ENCODE data around the gene STK16. TPM values are rescaled to one million over a fixed set of nuclear protein-coding genes. Genes with fewer than 3 reads are reported as not detected.

STK16 gene
- total and polyA plus RNA-seq, 2 of the 13 experiments (the other 11 are each of a cell fraction or from before 2014, with no cell fraction given), result 28.0 to 50.9 TPM

- TF ChIP-seq, protein P1, sequence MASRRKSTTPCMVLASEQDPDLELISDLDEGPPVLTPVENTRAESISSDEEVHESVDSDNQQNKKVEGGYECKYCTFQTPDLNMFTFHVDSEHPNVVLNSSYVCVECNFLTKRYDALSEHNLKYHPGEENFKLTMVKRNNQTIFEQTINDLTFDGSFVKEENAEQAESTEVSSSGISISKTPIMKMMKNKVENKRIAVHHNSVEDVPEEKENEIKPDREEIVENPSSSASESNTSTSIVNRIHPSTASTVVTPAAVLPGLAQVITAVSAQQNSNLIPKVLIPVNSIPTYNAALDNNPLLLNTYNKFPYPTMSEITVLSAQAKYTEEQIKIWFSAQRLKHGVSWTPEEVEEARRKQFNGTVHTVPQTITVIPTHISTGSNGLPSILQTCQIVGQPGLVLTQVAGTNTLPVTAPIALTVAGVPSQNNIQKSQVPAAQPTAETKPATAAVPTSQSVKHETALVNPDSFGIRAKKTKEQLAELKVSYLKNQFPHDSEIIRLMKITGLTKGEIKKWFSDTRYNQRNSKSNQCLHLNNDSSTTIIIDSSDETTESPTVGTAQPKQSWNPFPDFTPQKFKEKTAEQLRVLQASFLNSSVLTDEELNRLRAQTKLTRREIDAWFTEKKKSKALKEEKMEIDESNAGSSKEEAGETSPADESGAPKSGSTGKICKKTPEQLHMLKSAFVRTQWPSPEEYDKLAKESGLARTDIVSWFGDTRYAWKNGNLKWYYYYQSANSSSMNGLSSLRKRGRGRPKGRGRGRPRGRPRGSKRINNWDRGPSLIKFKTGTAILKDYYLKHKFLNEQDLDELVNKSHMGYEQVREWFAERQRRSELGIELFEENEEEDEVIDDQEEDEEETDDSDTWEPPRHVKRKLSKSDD (CRISPR knock-in tag; IDR thresholded peaks at IDR 0.05; ENCODE audit: low read depth), result peak; percentile 91
- 0 out of 2 replicates have a peak, but pooled peaks have one; percentile 17 for TF ChIP-seq ZNF121 (CRISPR knock-in tag; IDR thresholded peaks at IDR 0.05)
- TF ChIP-seq, protein P2, sequence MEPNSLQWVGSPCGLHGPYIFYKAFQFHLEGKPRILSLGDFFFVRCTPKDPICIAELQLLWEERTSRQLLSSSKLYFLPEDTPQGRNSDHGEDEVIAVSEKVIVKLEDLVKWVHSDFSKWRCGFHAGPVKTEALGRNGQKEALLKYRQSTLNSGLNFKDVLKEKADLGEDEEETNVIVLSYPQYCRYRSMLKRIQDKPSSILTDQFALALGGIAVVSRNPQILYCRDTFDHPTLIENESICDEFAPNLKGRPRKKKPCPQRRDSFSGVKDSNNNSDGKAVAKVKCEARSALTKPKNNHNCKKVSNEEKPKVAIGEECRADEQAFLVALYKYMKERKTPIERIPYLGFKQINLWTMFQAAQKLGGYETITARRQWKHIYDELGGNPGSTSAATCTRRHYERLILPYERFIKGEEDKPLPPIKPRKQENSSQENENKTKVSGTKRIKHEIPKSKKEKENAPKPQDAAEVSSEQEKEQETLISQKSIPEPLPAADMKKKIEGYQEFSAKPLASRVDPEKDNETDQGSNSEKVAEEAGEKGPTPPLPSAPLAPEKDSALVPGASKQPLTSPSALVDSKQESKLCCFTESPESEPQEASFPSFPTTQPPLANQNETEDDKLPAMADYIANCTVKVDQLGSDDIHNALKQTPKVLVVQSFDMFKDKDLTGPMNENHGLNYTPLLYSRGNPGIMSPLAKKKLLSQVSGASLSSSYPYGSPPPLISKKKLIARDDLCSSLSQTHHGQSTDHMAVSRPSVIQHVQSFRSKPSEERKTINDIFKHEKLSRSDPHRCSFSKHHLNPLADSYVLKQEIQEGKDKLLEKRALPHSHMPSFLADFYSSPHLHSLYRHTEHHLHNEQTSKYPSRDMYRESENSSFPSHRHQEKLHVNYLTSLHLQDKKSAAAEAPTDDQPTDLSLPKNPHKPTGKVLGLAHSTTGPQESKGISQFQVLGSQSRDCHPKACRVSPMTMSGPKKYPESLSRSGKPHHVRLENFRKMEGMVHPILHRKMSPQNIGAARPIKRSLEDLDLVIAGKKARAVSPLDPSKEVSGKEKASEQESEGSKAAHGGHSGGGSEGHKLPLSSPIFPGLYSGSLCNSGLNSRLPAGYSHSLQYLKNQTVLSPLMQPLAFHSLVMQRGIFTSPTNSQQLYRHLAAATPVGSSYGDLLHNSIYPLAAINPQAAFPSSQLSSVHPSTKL (CRISPR knock-in tag; IDR thresholded peaks at IDR 0.05), result peak; percentile 75
- TF ChIP-seq ZSCAN31 (CRISPR knock-in tag; IDR thresholded peaks at IDR 0.05; ENCODE audit: low read depth), result peak; percentile 97
- TF ChIP-seq, protein P3, sequence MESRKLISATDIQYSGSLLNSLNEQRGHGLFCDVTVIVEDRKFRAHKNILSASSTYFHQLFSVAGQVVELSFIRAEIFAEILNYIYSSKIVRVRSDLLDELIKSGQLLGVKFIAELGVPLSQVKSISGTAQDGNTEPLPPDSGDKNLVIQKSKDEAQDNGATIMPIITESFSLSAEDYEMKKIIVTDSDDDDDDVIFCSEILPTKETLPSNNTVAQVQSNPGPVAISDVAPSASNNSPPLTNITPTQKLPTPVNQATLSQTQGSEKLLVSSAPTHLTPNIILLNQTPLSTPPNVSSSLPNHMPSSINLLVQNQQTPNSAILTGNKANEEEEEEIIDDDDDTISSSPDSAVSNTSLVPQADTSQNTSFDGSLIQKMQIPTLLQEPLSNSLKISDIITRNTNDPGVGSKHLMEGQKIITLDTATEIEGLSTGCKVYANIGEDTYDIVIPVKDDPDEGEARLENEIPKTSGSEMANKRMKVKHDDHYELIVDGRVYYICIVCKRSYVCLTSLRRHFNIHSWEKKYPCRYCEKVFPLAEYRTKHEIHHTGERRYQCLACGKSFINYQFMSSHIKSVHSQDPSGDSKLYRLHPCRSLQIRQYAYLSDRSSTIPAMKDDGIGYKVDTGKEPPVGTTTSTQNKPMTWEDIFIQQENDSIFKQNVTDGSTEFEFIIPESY (CRISPR knock-in tag; IDR thresholded peaks at IDR 0.05), result peak; percentile 84
- peak; percentile 54 for TF ChIP-seq JUN (CRISPR knock-in tag; IDR thresholded peaks at IDR 0.05)
- peak; percentile 69; the same call in 1 of the 2 replicates for TF ChIP-seq SIN3A (IDR thresholded peaks at IDR 0.05; ENCODE audit: borderline replicate concordance, low read depth, low read length)
- TF ChIP-seq ZKSCAN8 (CRISPR knock-in tag; IDR thresholded peaks at IDR 0.05; ENCODE audit: borderline replicate concordance), result peak; percentile 87; the same call in 1 of the 2 replicates
- TF ChIP-seq AGO2 (optimal IDR thresholded peaks at IDR 0.05; ENCODE audit: low read depth, low read length), result no peak
- TF ChIP-seq FOXJ3 (CRISPR knock-in tag; IDR thresholded peaks at IDR 0.05; ENCODE audit: borderline replicate concordance), result peak; percentile 42; the same call in 1 of the 2 replicates
- TF ChIP-seq ZNF431 (CRISPR knock-in tag; IDR thresholded peaks at IDR 0.05; ENCODE audit: borderline replicate concordance, low read depth), result 0 out of 2 replicates have a peak, but pooled peaks have one; percentile 43
- TF ChIP-seq ZKSCAN1 (IDR thresholded peaks at IDR 0.05; ENCODE audit: low read length), result peak; percentile 57; the same call in 1 of the 2 replicates
- TF ChIP-seq EP300 (IDR thresholded peaks at IDR 0.05; ENCODE audit: low read depth in 2 of 2, low read length in 2 of 2), result peak; percentile 48 to 53; a peak in 1 of 4 replicates
- no peak for TF ChIP-seq EP300 (CRISPR knock-in tag; IDR thresholded peaks at IDR 0.05; ENCODE audit: borderline replicate concordance)
- no peak for TF ChIP-seq ZNF577 (CRISPR knock-in tag; IDR thresholded peaks at IDR 0.05; ENCODE audit: borderline replicate concordance, low read depth)
- peak; percentile 87 for TF ChIP-seq MXD4 (CRISPR knock-in tag; IDR thresholded peaks at IDR 0.05)
- TF ChIP-seq ATF5 (CRISPR knock-in tag; IDR thresholded peaks at IDR 0.05; ENCODE audit: low read depth), result no peak
- TF ChIP-seq ZNF747 (CRISPR knock-in tag; IDR thresholded peaks at IDR 0.05; ENCODE audit: borderline replicate concordance), result peak; percentile 91
Observed at GRCh38 chr2:219294356-219295351, 49.4 kb downstream of the STK16 start (continued).
